Measurements from ENCODE around the gene ESR2. TPM values are rescaled to one million over a fixed set of nuclear protein-coding genes. Genes with fewer than 3 reads are reported as not detected.
"Not testable (repeated sequence)": the region's sequence is repeated elsewhere in the genome, so short reads cannot be mapped to it uniquely, and the experiment has no call there.

Gene ESR2
- total RNA-seq, 1 experiment from 2014 or later = 0.47 TPM

DNA sequence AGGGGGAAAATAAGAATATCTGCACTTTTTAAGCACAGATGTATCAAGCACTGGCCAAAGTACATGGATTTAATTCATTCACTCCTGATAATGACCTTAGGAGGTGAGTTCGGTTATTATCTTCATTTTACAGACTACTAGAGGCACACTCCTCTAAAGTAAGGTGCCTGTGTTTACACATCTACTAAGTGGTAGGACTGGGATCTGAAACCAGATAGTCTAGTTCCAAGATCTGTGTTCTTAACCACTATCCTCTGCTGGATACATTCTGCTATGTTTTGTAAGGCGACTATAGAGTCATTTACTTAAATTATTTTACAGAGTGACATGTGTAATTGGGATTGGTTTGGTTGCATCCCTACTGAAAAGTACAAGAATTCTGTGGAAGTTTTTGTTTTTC, 175.3 kb downstream of the ESR2 start:
- CTCF ChIA-PET = interaction anchor here (5.3 kb wide), 1 partner anchor 58 kb away, joined by 21 read pairs; no protein-coding TSS in a partner anchor
- Mint-ChIP-seq H3K4me1 (ENCODE audit: insufficient read depth, unreplicated experiment) (peaks cover 41% of the 10 kb centered on the region), H3K27ac (ENCODE audit: low read depth, unreplicated experiment) (peak overlapping the region; percentile 98), H3K36me3 (ENCODE audit: insufficient read depth, unreplicated experiment) (peaks cover 70% of the 10 kb centered on the region), H3K9me3 (ENCODE audit: unreplicated experiment) (no peaks in the 10 kb centered on the region), H3K27me3 (ENCODE audit: insufficient read depth, unreplicated experiment) (no peaks in the 10 kb centered on the region), H3K4me3 (ENCODE audit: unreplicated experiment) (peak overlapping the region; percentile 67)
- no TSS peak for BruUV-seq (replicated peaks)
- POLR2A ChIA-PET = interaction anchor here (1.0 to 3.4 kb wide), 10 partner anchors 10 to 177 kb away, joined by 3 to 32 read pairs (median 5); no protein-coding TSS in a partner anchor
- DNase-seq (ENCODE audit: unreplicated experiment) = no peak
- intact Hi-C loops (cut with micrococcal nuclease) = loop anchor here (1.0 to 5.0 kb wide), 5 partner anchors 37 to 184 kb away; no protein-coding TSS in a partner anchor
- TF ChIP-seq, protein P1, sequence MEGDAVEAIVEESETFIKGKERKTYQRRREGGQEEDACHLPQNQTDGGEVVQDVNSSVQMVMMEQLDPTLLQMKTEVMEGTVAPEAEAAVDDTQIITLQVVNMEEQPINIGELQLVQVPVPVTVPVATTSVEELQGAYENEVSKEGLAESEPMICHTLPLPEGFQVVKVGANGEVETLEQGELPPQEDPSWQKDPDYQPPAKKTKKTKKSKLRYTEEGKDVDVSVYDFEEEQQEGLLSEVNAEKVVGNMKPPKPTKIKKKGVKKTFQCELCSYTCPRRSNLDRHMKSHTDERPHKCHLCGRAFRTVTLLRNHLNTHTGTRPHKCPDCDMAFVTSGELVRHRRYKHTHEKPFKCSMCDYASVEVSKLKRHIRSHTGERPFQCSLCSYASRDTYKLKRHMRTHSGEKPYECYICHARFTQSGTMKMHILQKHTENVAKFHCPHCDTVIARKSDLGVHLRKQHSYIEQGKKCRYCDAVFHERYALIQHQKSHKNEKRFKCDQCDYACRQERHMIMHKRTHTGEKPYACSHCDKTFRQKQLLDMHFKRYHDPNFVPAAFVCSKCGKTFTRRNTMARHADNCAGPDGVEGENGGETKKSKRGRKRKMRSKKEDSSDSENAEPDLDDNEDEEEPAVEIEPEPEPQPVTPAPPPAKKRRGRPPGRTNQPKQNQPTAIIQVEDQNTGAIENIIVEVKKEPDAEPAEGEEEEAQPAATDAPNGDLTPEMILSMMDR (IDR thresholded peaks at IDR 0.05; ENCODE audit: unreplicated experiment) = no peak

DNA sequence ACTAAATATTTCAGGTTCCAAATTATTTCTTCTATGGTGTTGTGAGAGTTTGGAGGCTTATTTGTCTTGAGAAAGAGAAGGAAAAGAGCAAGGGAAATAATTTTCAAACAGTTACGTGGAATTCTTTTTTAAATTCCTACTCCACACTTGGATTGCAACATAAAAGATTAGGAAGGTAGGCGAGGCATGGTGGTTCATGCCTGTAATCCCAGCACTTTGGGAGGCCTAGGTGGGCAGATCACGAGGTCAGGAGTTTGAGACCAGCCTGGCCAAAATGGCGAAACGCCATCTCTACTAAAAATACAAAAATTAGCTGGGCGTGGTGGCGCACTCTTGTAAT, 175.8 kb downstream of the ESR2 start:
- Mint-ChIP-seq H3K36me3 (ENCODE audit: insufficient read depth, unreplicated experiment) (peaks cover 65% of the 10 kb centered on the region), H3K27ac (ENCODE audit: low read depth, unreplicated experiment) (peak overlapping the region; percentile 98), H3K4me3 (ENCODE audit: unreplicated experiment) (peak overlapping the region; percentile 67), H3K4me1 (ENCODE audit: insufficient read depth, unreplicated experiment) (peaks cover 44% of the 10 kb centered on the region)
- ChIA-PET POLR2A (interaction anchor here (0.6 to 3.4 kb wide), 16 partner anchors 9 to 178 kb away, joined by 3 to 32 read pairs (median 3); no protein-coding TSS in a partner anchor), CTCF (interaction anchor here (0.7 to 5.3 kb wide), 4 partner anchors 12 to 291 kb away, joined by 3 to 21 read pairs (median 5); no protein-coding TSS in a partner anchor)
- DNase-seq (ENCODE audit: unreplicated experiment); H3K27me3 Mint-ChIP-seq (ENCODE audit: insufficient read depth, unreplicated experiment); H3K9me3 Mint-ChIP-seq (ENCODE audit: unreplicated experiment): not testable (repeated sequence)
- intact Hi-C loops (cut with micrococcal nuclease) = loop anchor here (1.0 to 5.0 kb wide), 5 partner anchors 36 to 184 kb away; no protein-coding TSS in a partner anchor
- BruUV-seq (replicated peaks) = TSS peak; percentile 3

DNA sequence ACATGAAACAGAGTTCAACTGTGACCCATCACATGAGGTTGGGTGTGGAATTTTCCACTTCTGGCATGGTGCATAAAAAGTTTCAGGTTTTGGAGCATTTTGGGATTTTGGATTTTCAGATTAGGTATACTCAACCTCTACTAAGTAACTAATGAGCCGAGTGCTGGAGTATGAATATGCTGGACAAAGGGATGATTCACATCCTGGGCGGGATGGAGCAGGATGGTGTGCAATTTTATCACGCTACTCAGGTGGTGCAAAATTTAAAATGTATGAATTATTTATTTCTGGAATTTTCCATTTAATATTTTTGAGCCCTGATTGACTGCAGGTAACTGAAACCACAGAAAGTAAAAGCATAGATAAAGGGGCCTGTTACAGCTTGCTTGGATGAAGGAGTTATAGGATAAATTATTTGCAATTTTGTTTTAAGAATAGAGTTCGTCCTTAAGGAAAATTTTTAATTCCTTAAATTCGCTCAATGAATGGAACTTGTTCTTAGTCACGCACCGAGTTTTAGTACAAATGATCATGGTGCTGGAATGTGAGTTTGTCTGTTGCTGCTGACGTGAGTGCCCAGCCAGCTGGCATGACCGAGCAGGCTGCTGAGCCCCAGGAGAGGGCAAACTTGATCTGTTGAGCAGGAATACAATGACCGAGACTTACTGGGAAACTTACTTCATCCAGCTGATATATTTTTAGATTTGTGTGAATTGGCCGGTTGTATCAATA, 176.3 kb downstream of the ESR2 start:
- POLR2A ChIA-PET = interaction anchor here (0.5 to 3.4 kb wide), 17 partner anchors 9 to 224 kb away, joined by 3 to 32 read pairs (median 3); no protein-coding TSS in a partner anchor
- Mint-ChIP-seq H3K27me3 (ENCODE audit: insufficient read depth, unreplicated experiment) (no peaks in the 10 kb centered on the region), H3K9me3 (ENCODE audit: unreplicated experiment) (no peaks in the 10 kb centered on the region), H3K36me3 (ENCODE audit: insufficient read depth, unreplicated experiment) (peaks cover 65% of the 10 kb centered on the region), H3K4me3 (ENCODE audit: unreplicated experiment) (peak overlapping the region; percentile 67), H3K27ac (ENCODE audit: low read depth, unreplicated experiment) (peak overlapping the region; percentile 98), H3K4me1 (ENCODE audit: insufficient read depth, unreplicated experiment) (peaks cover 50% of the 10 kb centered on the region)
- intact Hi-C loops (cut with micrococcal nuclease) = loop anchor here (1.0 to 5.0 kb wide), 5 partner anchors 36 to 185 kb away; no protein-coding TSS in a partner anchor
- TSS peak; percentile 89 for BruUV-seq (replicated peaks)
- peak; percentile 89 for DNase-seq (ENCODE audit: unreplicated experiment)
- TF ChIP-seq, protein P1 (IDR thresholded peaks at IDR 0.05; ENCODE audit: unreplicated experiment) = no peak
- CTCF ChIA-PET = interaction anchor here (0.7 to 5.3 kb wide), 4 partner anchors 13 to 292 kb away, joined by 3 to 21 read pairs (median 5); no protein-coding TSS in a partner anchor

DNA sequence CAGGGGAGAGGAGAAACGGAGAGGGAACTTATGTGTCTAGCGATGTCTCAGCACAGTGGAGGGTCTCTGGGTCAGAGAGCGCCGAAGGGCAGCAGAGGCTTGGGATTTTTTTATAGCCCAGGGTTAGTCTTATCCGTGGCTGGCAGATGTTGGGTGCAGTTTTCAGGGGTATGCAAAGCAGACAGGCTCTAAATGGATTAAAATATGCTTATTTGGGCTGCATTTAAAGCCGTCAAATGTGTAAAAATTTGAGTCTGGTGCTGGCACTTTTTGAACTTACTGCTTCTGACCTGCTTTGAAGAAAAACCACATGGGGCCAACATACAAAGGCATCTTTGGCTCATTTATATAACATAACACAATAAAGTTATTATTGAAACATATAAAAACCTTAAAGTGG, 178.8 kb downstream of the ESR2 start:
- DNase-seq (ENCODE audit: unreplicated experiment) = no peak

More for the DNA sequence above, 178.8 kb downstream of the ESR2 start:
- intact Hi-C loops (cut with micrococcal nuclease) = loop anchor here (5.0 kb wide), 1 partner anchor 33 kb away; no protein-coding TSS in a partner anchor
- ChIA-PET POLR2A (interaction anchor here (0.6 to 5.5 kb wide), 5 partner anchors 33 to 79 kb away, joined by 4 to 121 read pairs (median 32); no protein-coding TSS in a partner anchor), CTCF (interaction anchor here (0.6 to 3.1 kb wide), 5 partner anchors 42 to 237 kb away, joined by 3 to 13 read pairs (median 3); no protein-coding TSS in a partner anchor)
- TF ChIP-seq, protein P1 (IDR thresholded peaks at IDR 0.05; ENCODE audit: unreplicated experiment) = no peak
- Mint-ChIP-seq H3K4me1 (ENCODE audit: insufficient read depth, unreplicated experiment) (peaks cover 60% of the 10 kb centered on the region), H3K4me3 (ENCODE audit: unreplicated experiment) (peak overlapping the region; percentile 90), H3K9me3 (ENCODE audit: unreplicated experiment) (no peaks in the 10 kb centered on the region), H3K36me3 (ENCODE audit: insufficient read depth, unreplicated experiment) (peaks cover 42% of the 10 kb centered on the region), H3K27me3 (ENCODE audit: insufficient read depth, unreplicated experiment) (no peaks in the 10 kb centered on the region), H3K27ac (ENCODE audit: low read depth, unreplicated experiment) (peak overlapping the region; percentile 98)
- BruUV-seq (replicated peaks) = no TSS peak
